ENCODE results near the gene MAVS.

DNA sequence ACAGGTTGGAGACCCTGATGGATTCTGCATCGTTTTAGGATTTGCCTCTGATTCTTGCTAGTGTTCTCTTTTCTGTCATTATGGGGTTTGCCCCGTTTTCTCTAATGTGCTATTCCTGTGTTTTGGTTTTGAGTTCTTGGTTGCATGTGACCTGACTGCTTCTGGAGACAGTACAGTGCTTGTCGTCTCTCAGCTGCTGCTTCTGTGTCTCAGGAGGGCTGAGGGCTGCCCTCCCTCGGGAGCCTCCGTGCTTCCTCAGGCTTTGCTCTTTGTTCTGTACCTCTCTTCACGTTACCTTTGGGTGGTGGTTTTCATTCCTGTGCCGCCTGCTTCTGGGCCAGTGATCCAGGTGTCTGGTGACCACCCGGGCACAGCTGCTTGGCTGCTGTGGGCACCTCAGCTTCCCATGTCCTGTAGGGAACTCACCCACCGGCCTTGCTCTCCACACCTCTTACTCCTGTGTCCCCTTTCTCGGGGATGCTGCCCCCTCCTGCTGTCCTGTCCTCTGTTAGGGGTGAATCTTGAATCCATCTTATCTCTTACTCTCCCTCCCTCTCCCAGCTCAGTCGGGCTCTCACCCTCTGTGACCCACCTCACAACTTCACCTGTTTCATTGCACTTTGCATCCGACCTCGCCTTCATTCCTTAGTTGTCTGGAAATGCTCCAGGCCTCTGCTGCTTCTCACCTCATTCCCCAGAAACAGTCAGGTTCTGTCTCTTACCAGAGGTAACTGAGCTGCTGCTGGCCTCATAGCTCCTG is 75.8 kb downstream of the MAVS start:
- no peak for TF ChIP-seq EZH2 (IDR thresholded peaks at IDR 0.05; ENCODE audit: borderline replicate concordance, low read length)
- TF ChIP-seq CTCF (conservative IDR thresholded peaks at IDR 0.05 in 1 of 2, IDR thresholded peaks at IDR 0.05 in 1 of 2; ENCODE audit: extremely low read depth in 1 of 2, insufficient read depth in 1 of 2, low read depth in 1 of 2, low read length in 2 of 2) = no peak

Data from mammary epithelial cell (primary cell).